GM23338 (cell line): ENCODE results near the gene RPS6KC1. TPM values are rescaled to one million over a fixed set of nuclear protein-coding genes. Genes with fewer than 3 reads are reported as not detected.

Source experiments
- ATAC-seq: fragments of 200-7000 bp; cut with Tn5 transposase; 3 replicates; pipeline ENCODE4 v1.9.1; 2020
- DNase-seq: peaks from one replicate; pipeline ENCODE4 v3.0.0-alpha.2; 2015; ENCODE audit warnings: low spot score
- H2AFZ ChIP-seq: fragments of 200-600 bp; sonication (generic); 2 replicates; pipeline ENCODE4 v1.8.0; 2016; ENCODE audit warnings: antibody characterized with exemption, mild to moderate bottlenecking, moderate library complexity
- H3F3A ChIP-seq: fragments of 200-600 bp; sonication (generic); replicated peaks from 2 replicates; pipeline ENCODE4 v1.8.0; 2017; ENCODE audit warnings: antibody characterized with exemption, mixed run types, low read depth
- H3K27ac ChIP-seq: fragments of 200-600 bp; sonication (generic); 2 replicates; pipeline ENCODE4 v1.6.1; 2016; ENCODE audit warnings: low read depth
- H3K27me3 ChIP-seq: fragments of 200-600 bp; sonication (generic); 2 replicates; pipeline ENCODE4 v1.8.0; 2016; ENCODE audit warnings: mild to moderate bottlenecking, mixed run types, moderate library complexity; ENCODE audit not compliant: insufficient read depth
- H3K36me3 ChIP-seq: fragments of 200-600 bp; sonication (generic); 2 replicates; pipeline ENCODE4 v1.8.0; 2016; ENCODE audit warnings: mild to moderate bottlenecking; ENCODE audit not compliant: insufficient read depth
- H3K4me1 ChIP-seq: fragments of 200-600 bp; sonication (generic); 2 replicates; pipeline ENCODE4 v1.8.0; 2016; ENCODE audit warnings: mild to moderate bottlenecking, moderate library complexity; ENCODE audit not compliant: insufficient read depth
- H3K4me2 ChIP-seq: fragments of 200-600 bp; sonication (generic); 2 replicates; pipeline ENCODE4 v1.7.1; 2017; ENCODE audit warnings: mixed run types
- H3K4me3 ChIP-seq: fragments of 200-600 bp; sonication (generic); 2 replicates; pipeline ENCODE4 v1.6.1; 2016; ENCODE audit warnings: mixed run types
- H3K79me2 ChIP-seq: fragments of 200-600 bp; sonication (generic); replicated peaks from 2 replicates; pipeline ENCODE4 v1.8.0; 2017; ENCODE audit warnings: mild to moderate bottlenecking; ENCODE audit not compliant: insufficient read depth
- H3K9me2 ChIP-seq: fragments of 200-600 bp; sonication (generic); 2 replicates; pipeline ENCODE4 v1.8.0; 2017; ENCODE audit not compliant: insufficient read depth
- H4K20me1 ChIP-seq: fragments of 200-600 bp; sonication (generic); replicated peaks from 2 replicates; pipeline ENCODE4 v1.8.0; 2017; ENCODE audit warnings: mild to moderate bottlenecking; ENCODE audit not compliant: insufficient read depth
- H3K27ac Mint-ChIP-seq: 2 replicates; pipeline ENCODE4 v1.8.0; 2020; ENCODE audit warnings: inconsistent platforms, mild to moderate bottlenecking, moderate library complexity, mixed read lengths
- H3K27me3 Mint-ChIP-seq: 3 replicates; pipeline ENCODE4 v1.8.0; 2022; ENCODE audit warnings: low read depth, mild to moderate bottlenecking, moderate library complexity, mixed read lengths, inconsistent platforms; ENCODE audit not compliant: insufficient read depth, poor library complexity
- H3K36me3 Mint-ChIP-seq: 3 replicates; pipeline ENCODE4 v1.8.0; 2021; ENCODE audit warnings: low read depth, mild to moderate bottlenecking, inconsistent platforms, moderate library complexity, mixed read lengths
- H3K4me1 Mint-ChIP-seq: 3 replicates; pipeline ENCODE4 v1.8.0; 2020; ENCODE audit warnings: mild to moderate bottlenecking, inconsistent platforms, mixed read lengths
- H3K4me3 Mint-ChIP-seq: 3 replicates; pipeline ENCODE4 v1.8.0; 2021; ENCODE audit warnings: moderate library complexity, mild to moderate bottlenecking, inconsistent platforms, mixed read lengths
- H3K9me3 Mint-ChIP-seq: 3 replicates; pipeline ENCODE4 v1.8.0; 2020; ENCODE audit warnings: moderate library complexity, mild to moderate bottlenecking, inconsistent platforms, mixed read lengths
- EZH2 ChIP-seq: fragments of 200-600 bp; sonication (generic); IDR thresholded peaks from one replicate; pipeline ENCODE4 v1.8.0; 2017; ENCODE audit warnings: antibody characterized with exemption, mild to moderate bottlenecking, low read depth; ENCODE audit not compliant: unreplicated experiment
- EZH2phosphoT487 ChIP-seq: fragments of 200-600 bp; sonication (generic); IDR thresholded peaks from one replicate; pipeline ENCODE4 v1.8.1; 2018; ENCODE audit warnings: antibody characterized with exemption; ENCODE audit not compliant: unreplicated experiment
- JUNB ChIP-seq: IDR thresholded peaks from one replicate; pipeline ENCODE4 v1.6.1; 2016; ENCODE audit warnings: antibody characterized with exemption; ENCODE audit not compliant: unreplicated experiment
- NANOG ChIP-seq: IDR thresholded peaks from 2 replicates; pipeline ENCODE4 v1.6.1; 2016; ENCODE audit warnings: antibody characterized with exemption, borderline replicate concordance
- POLR2AphosphoS5 ChIP-seq: IDR thresholded peaks from 2 replicates; pipeline ENCODE4 v1.6.1; 2016; ENCODE audit warnings: antibody characterized with exemption, low read depth
- ZNF114 ChIP-seq: fragments of 250-450 bp; sonication (Bioruptor Pico); IDR thresholded peaks from 2 replicates; pipeline ENCODE4 v1.5.0; 2020; ENCODE audit warnings: mild to moderate bottlenecking, moderate library complexity
- ZNF331 ChIP-seq: fragments of 250-450 bp; sonication (Bioruptor Pico); IDR thresholded peaks from 2 replicates; pipeline ENCODE4 v1.5.0; 2020; ENCODE audit warnings: low read depth, mild to moderate bottlenecking, moderate library complexity
- polyA plus RNA-seq: library from polyadenylated mRNA; unstranded; fragments of >200 nt; fragmentation: Nextera tagmentation; extraction: Ambion mirVana; gene quantifications from 2 replicates; pipeline ENCODE4 v1.2.1, GENCODE V29; 2016
- total RNA-seq: library from RNA; depleted of rRNA; stranded (reverse); fragments of >200 nt; shearing (Covaris generic); gene quantifications from 2 replicates; pipeline ENCODE4 v1.2.3, GENCODE V29; 2014
- TF ChIP-seq, protein P1 (sequence below): fragments of 250-450 bp; sonication (Bioruptor Pico); IDR thresholded peaks from 2 replicates; pipeline ENCODE4 v1.5.0; 2020; ENCODE audit warnings: mild to moderate bottlenecking, moderate library complexity
- TF ChIP-seq, protein P2 (sequence below): IDR thresholded peaks from one replicate; pipeline ENCODE4 v1.6.1; 2018; ENCODE audit warnings: antibody characterized with exemption; ENCODE audit not compliant: unreplicated experiment
- TF ChIP-seq, protein P3 (sequence below), 2 experiments: fragments of 200-600 bp in 1 of 2; sonication (generic) in 1 of 2; conservative IDR thresholded peaks; 2 replicates each; pipeline versions ENCODE4 v1.5.1 to v1.6.1; 2016 to 2017; ENCODE audit warnings: antibody characterized with exemption in 2 of 2, low read depth in 2 of 2, mild to moderate bottlenecking in 2 of 2, moderate library complexity in 1 of 2
- TF ChIP-seq, protein P4 (sequence below): IDR thresholded peaks from 2 replicates; pipeline ENCODE4 v1.6.1; 2016; ENCODE audit warnings: antibody characterized with exemption

The RPS6KC1 gene
- total and polyA plus RNA-seq, 2 experiments from 2014 or later = 7.9 to 24.9 TPM

DNA sequence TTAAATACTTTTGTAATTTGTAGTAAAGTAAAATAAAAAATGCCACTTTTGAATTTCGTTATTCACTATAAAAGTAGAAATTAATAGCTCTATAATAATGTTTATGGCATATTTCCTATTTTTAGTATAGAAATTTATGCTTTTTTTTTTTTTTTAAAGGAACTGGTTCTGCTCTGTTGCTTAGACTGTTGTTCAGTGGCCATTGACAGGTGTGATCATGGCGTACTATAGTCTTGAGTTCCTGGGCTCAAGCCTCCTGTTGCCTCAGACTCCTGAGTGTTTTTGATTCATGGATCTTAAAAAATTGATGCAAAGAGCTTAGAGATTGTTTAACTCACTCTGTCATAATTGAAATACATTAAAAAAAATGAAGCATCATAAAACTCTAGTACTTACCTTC is 53.6 kb downstream of the RPS6KC1 start:
- no peaks in the 10 kb centered on the region for H3K4me1 ChIP-seq
- no peak overlapping the region for H3K4me3 Mint-ChIP-seq
- H3K4me2 ChIP-seq = no peak overlapping the region
- H3K9me2 ChIP-seq = no peaks in the 10 kb centered on the region
- no peaks in the 10 kb centered on the region for H3K27me3 ChIP-seq
- peaks cover 6% of the 10 kb centered on the region; the same call in 2 of the 3 replicates for H3K36me3 Mint-ChIP-seq
- TF ChIP-seq ZNF114 (CRISPR knock-in tag) (no peak), ZNF331 (CRISPR knock-in tag) (no peak), EZH2 (no peak), JUNB (no peak), POLR2AphosphoS5 (no peak), NANOG (no peak), EZH2phosphoT487 (no peak)
- TF ChIP-seq, protein P1, sequence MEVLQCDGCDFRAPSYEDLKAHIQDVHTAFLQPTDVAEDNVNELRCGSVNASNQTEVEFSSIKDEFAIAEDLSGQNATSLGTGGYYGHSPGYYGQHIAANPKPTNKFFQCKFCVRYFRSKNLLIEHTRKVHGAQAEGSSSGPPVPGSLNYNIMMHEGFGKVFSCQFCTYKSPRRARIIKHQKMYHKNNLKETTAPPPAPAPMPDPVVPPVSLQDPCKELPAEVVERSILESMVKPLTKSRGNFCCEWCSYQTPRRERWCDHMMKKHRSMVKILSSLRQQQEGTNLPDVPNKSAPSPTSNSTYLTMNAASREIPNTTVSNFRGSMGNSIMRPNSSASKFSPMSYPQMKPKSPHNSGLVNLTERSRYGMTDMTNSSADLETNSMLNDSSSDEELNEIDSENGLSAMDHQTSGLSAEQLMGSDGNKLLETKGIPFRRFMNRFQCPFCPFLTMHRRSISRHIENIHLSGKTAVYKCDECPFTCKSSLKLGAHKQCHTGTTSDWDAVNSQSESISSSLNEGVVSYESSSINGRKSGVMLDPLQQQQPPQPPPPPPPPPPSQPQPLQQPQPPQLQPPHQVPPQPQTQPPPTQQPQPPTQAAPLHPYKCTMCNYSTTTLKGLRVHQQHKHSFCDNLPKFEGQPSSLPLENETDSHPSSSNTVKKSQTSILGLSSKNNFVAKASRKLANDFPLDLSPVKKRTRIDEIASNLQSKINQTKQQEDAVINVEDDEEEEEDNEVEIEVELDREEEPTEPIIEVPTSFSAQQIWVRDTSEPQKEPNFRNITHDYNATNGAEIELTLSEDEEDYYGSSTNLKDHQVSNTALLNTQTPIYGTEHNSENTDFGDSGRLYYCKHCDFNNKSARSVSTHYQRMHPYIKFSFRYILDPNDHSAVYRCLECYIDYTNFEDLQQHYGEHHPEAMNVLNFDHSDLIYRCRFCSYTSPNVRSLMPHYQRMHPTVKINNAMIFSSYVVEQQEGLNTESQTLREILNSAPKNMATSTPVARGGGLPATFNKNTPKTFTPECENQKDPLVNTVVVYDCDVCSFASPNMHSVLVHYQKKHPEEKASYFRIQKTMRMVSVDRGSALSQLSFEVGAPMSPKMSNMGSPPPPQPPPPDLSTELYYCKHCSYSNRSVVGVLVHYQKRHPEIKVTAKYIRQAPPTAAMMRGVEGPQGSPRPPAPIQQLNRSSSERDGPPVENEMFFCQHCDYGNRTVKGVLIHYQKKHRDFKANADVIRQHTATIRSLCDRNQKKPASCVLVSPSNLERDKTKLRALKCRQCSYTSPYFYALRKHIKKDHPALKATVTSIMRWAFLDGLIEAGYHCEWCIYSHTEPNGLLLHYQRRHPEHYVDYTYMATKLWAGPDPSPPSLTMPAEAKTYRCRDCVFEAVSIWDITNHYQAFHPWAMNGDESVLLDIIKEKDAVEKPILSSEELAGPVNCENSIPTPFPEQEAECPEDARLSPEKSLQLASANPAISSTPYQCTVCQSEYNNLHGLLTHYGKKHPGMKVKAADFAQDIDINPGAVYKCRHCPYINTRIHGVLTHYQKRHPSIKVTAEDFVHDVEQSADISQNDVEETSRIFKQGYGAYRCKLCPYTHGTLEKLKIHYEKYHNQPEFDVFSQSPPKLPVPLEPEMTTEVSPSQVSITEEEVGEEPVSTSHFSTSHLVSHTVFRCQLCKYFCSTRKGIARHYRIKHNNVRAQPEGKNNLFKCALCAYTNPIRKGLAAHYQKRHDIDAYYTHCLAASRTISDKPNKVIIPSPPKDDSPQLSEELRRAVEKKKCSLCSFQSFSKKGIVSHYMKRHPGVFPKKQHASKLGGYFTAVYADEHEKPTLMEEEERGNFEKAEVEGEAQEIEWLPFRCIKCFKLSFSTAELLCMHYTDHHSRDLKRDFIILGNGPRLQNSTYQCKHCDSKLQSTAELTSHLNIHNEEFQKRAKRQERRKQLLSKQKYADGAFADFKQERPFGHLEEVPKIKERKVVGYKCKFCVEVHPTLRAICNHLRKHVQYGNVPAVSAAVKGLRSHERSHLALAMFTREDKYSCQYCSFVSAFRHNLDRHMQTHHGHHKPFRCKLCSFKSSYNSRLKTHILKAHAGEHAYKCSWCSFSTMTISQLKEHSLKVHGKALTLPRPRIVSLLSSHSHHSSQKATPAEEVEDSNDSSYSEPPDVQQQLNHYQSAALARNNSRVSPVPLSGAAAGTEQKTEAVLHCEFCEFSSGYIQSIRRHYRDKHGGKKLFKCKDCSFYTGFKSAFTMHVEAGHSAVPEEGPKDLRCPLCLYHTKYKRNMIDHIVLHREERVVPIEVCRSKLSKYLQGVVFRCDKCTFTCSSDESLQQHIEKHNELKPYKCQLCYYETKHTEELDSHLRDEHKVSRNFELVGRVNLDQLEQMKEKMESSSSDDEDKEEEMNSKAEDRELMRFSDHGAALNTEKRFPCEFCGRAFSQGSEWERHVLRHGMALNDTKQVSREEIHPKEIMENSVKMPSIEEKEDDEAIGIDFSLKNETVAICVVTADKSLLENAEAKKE (CRISPR knock-in tag) = no peak
- TF ChIP-seq, protein P2, sequence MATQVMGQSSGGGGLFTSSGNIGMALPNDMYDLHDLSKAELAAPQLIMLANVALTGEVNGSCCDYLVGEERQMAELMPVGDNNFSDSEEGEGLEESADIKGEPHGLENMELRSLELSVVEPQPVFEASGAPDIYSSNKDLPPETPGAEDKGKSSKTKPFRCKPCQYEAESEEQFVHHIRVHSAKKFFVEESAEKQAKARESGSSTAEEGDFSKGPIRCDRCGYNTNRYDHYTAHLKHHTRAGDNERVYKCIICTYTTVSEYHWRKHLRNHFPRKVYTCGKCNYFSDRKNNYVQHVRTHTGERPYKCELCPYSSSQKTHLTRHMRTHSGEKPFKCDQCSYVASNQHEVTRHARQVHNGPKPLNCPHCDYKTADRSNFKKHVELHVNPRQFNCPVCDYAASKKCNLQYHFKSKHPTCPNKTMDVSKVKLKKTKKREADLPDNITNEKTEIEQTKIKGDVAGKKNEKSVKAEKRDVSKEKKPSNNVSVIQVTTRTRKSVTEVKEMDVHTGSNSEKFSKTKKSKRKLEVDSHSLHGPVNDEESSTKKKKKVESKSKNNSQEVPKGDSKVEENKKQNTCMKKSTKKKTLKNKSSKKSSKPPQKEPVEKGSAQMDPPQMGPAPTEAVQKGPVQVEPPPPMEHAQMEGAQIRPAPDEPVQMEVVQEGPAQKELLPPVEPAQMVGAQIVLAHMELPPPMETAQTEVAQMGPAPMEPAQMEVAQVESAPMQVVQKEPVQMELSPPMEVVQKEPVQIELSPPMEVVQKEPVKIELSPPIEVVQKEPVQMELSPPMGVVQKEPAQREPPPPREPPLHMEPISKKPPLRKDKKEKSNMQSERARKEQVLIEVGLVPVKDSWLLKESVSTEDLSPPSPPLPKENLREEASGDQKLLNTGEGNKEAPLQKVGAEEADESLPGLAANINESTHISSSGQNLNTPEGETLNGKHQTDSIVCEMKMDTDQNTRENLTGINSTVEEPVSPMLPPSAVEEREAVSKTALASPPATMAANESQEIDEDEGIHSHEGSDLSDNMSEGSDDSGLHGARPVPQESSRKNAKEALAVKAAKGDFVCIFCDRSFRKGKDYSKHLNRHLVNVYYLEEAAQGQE = no peak
- TF ChIP-seq, protein P3, sequence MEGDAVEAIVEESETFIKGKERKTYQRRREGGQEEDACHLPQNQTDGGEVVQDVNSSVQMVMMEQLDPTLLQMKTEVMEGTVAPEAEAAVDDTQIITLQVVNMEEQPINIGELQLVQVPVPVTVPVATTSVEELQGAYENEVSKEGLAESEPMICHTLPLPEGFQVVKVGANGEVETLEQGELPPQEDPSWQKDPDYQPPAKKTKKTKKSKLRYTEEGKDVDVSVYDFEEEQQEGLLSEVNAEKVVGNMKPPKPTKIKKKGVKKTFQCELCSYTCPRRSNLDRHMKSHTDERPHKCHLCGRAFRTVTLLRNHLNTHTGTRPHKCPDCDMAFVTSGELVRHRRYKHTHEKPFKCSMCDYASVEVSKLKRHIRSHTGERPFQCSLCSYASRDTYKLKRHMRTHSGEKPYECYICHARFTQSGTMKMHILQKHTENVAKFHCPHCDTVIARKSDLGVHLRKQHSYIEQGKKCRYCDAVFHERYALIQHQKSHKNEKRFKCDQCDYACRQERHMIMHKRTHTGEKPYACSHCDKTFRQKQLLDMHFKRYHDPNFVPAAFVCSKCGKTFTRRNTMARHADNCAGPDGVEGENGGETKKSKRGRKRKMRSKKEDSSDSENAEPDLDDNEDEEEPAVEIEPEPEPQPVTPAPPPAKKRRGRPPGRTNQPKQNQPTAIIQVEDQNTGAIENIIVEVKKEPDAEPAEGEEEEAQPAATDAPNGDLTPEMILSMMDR (conservative IDR thresholded peaks at IDR 0.05; ENCODE audit: low read depth in 2 of 2) = no peak
- TF ChIP-seq, protein P4, sequence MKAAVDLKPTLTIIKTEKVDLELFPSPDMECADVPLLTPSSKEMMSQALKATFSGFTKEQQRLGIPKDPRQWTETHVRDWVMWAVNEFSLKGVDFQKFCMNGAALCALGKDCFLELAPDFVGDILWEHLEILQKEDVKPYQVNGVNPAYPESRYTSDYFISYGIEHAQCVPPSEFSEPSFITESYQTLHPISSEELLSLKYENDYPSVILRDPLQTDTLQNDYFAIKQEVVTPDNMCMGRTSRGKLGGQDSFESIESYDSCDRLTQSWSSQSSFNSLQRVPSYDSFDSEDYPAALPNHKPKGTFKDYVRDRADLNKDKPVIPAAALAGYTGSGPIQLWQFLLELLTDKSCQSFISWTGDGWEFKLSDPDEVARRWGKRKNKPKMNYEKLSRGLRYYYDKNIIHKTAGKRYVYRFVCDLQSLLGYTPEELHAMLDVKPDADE = no peak
- no peaks in the 10 kb centered on the region for H3K4me1 Mint-ChIP-seq
- H3K79me2 ChIP-seq = 0 out of 2 replicates have a peak, but pooled peaks cover 3% of the 10 kb centered on the region
- no peak overlapping the region for H2AFZ ChIP-seq
- H3K27ac Mint-ChIP-seq = no peak overlapping the region
- H3K4me3 ChIP-seq = no peak overlapping the region
- ATAC-seq (no peak), DNase-seq (no peak)
- no peaks in the 10 kb centered on the region for H3K9me3 Mint-ChIP-seq
- H3K36me3 ChIP-seq = no peaks in the 10 kb centered on the region
- 0 out of 2 replicates have a peak, but pooled peaks cover 8% of the 10 kb centered on the region for H4K20me1 ChIP-seq
- peaks cover 4% of the 10 kb centered on the region for H3K27me3 Mint-ChIP-seq
- no peak overlapping the region for H3K27ac ChIP-seq
- no peaks in the 10 kb centered on the region for H3F3A ChIP-seq
